ENCODE measurements around the gene SLC7A14. TPM values are rescaled to one million over a fixed set of nuclear protein-coding genes. Genes with fewer than 3 reads are reported as not detected.

SLC7A14 gene
- total RNA-seq, 1 donor = under 0.01 TPM

- H3K9me3 ChIP-seq (ENCODE audit: low read depth, low read length) = no peaks in the 10 kb centered on the region
- H3K4me1 ChIP-seq (ENCODE audit: insufficient read depth, low read length) = no peaks in the 10 kb centered on the region
- H3K27me3 ChIP-seq (ENCODE audit: insufficient read depth, low read length) = peaks cover 15% of the 10 kb centered on the region
- no peak overlapping the region for H3K4me3 ChIP-seq (ENCODE audit: low read length)
These were observed 119.9 kb downstream of the SLC7A14 start for GRCh38 chr3:170465955-170466354.

- no peak overlapping the region for H3K4me3 ChIP-seq (ENCODE audit: low read length)
- no peaks in the 10 kb centered on the region for H3K4me1 ChIP-seq (ENCODE audit: insufficient read depth, low read length)
- H3K9me3 ChIP-seq (ENCODE audit: low read depth, low read length) = no peaks in the 10 kb centered on the region
- H3K27me3 ChIP-seq (ENCODE audit: insufficient read depth, low read length) = peaks cover 7% of the 10 kb centered on the region
These were observed 122.9 kb downstream of the SLC7A14 start for GRCh38 chr3:170463011-170463410.

- Histone ChIP-seq H3K27me3 (ENCODE audit: insufficient read depth, low read length) (peaks cover 4% of the 10 kb centered on the region), H3K9me3 (ENCODE audit: low read depth, low read length) (no peaks in the 10 kb centered on the region), H3K4me3 (ENCODE audit: low read length) (no peak overlapping the region), H3K4me1 (ENCODE audit: insufficient read depth, low read length) (no peaks in the 10 kb centered on the region)
These were observed 127.6 kb downstream of the SLC7A14 start for GRCh38 chr3:170458285-170458684.

- Histone ChIP-seq H3K4me1 (ENCODE audit: insufficient read depth, low read length) (no peaks in the 10 kb centered on the region), H3K27me3 (ENCODE audit: insufficient read depth, low read length) (no peaks in the 10 kb centered on the region), H3K4me3 (ENCODE audit: low read length) (no peak overlapping the region), H3K9me3 (ENCODE audit: low read depth, low read length) (no peaks in the 10 kb centered on the region)
These were observed 131.4 kb downstream of the SLC7A14 start for GRCh38 chr3:170454509-170454908.

- Histone ChIP-seq H3K27me3 (ENCODE audit: insufficient read depth, low read length) (no peaks in the 10 kb centered on the region), H3K4me1 (ENCODE audit: insufficient read depth, low read length) (no peaks in the 10 kb centered on the region), H3K9me3 (ENCODE audit: low read depth, low read length) (no peaks in the 10 kb centered on the region), H3K4me3 (ENCODE audit: low read length) (no peak overlapping the region)
These were observed 135.8 kb downstream of the SLC7A14 start for GRCh38 chr3:170450039-170450438.

GRCh38 chr3:170448584-170448983 is 137.3 kb downstream of the SLC7A14 start:
- Histone ChIP-seq H3K4me1 (ENCODE audit: insufficient read depth, low read length) (no peaks in the 10 kb centered on the region), H3K27me3 (ENCODE audit: insufficient read depth, low read length) (no peaks in the 10 kb centered on the region), H3K4me3 (ENCODE audit: low read length) (no peak overlapping the region), H3K9me3 (ENCODE audit: low read depth, low read length) (no peaks in the 10 kb centered on the region)

- Histone ChIP-seq H3K27me3 (ENCODE audit: insufficient read depth, low read length) (no peaks in the 10 kb centered on the region), H3K4me3 (ENCODE audit: low read length) (no peak overlapping the region), H3K4me1 (ENCODE audit: insufficient read depth, low read length) (no peaks in the 10 kb centered on the region), H3K9me3 (ENCODE audit: low read depth, low read length) (no peaks in the 10 kb centered on the region)
These were observed 142.4 kb downstream of the SLC7A14 start for GRCh38 chr3:170443457-170443856.

GRCh38 chr3:170442947-170443346 is 142.9 kb downstream of the SLC7A14 start:
- H3K27me3 ChIP-seq (ENCODE audit: insufficient read depth, low read length) = no peaks in the 10 kb centered on the region
- no peak overlapping the region for H3K4me3 ChIP-seq (ENCODE audit: low read length)
- H3K9me3 ChIP-seq (ENCODE audit: low read depth, low read length) = no peaks in the 10 kb centered on the region
- no peaks in the 10 kb centered on the region for H3K4me1 ChIP-seq (ENCODE audit: insufficient read depth, low read length)

GRCh38 chr3:170441412-170441811 is 144.5 kb downstream of the SLC7A14 start:
- Histone ChIP-seq H3K9me3 (ENCODE audit: low read depth, low read length) (no peaks in the 10 kb centered on the region), H3K4me1 (ENCODE audit: insufficient read depth, low read length) (no peaks in the 10 kb centered on the region), H3K4me3 (ENCODE audit: low read length) (no peak overlapping the region), H3K27me3 (ENCODE audit: insufficient read depth, low read length) (no peaks in the 10 kb centered on the region)

- no peaks in the 10 kb centered on the region for H3K27me3 ChIP-seq (ENCODE audit: insufficient read depth, low read length)
These were observed 145.5 kb downstream of the SLC7A14 start for GRCh38 chr3:170440344-170440743.

GRCh38 chr3:170438836-170439235 is 147.0 kb downstream of the SLC7A14 start:
- Histone ChIP-seq H3K9me3 (ENCODE audit: low read depth, low read length) (no peaks in the 10 kb centered on the region), H3K4me1 (ENCODE audit: insufficient read depth, low read length) (no peaks in the 10 kb centered on the region), H3K4me3 (ENCODE audit: low read length) (no peak overlapping the region), H3K27me3 (ENCODE audit: insufficient read depth, low read length) (peaks cover 3% of the 10 kb centered on the region)

More at GRCh38 chr3:170440344-170440743, 145.5 kb downstream of the SLC7A14 start:
- Histone ChIP-seq H3K4me3 (ENCODE audit: low read length) (no peak overlapping the region), H3K4me1 (ENCODE audit: insufficient read depth, low read length) (no peaks in the 10 kb centered on the region), H3K9me3 (ENCODE audit: low read depth, low read length) (no peaks in the 10 kb centered on the region)

GRCh38 chr3:170437696-170438407 is 148.0 kb downstream of the SLC7A14 start:
- H3K9me3 ChIP-seq (ENCODE audit: low read depth, low read length) = no peaks in the 10 kb centered on the region
- no peaks in the 10 kb centered on the region for H3K4me1 ChIP-seq (ENCODE audit: insufficient read depth, low read length)
- H3K4me3 ChIP-seq (ENCODE audit: low read length) = no peak overlapping the region

GRCh38 chr3:170437176-170437575 is 148.7 kb downstream of the SLC7A14 start:
- Histone ChIP-seq H3K4me1 (ENCODE audit: insufficient read depth, low read length) (no peaks in the 10 kb centered on the region), H3K4me3 (ENCODE audit: low read length) (no peak overlapping the region), H3K27me3 (ENCODE audit: insufficient read depth, low read length) (peaks cover 3% of the 10 kb centered on the region), H3K9me3 (ENCODE audit: low read depth, low read length) (no peaks in the 10 kb centered on the region)

More at GRCh38 chr3:170437696-170438407, 148.0 kb downstream of the SLC7A14 start:
- peaks cover 3% of the 10 kb centered on the region for H3K27me3 ChIP-seq (ENCODE audit: insufficient read depth, low read length)

- H3K4me3 ChIP-seq (ENCODE audit: low read length) = no peak overlapping the region
- H3K27me3 ChIP-seq (ENCODE audit: insufficient read depth, low read length) = peaks cover 3% of the 10 kb centered on the region
- H3K4me1 ChIP-seq (ENCODE audit: insufficient read depth, low read length) = no peaks in the 10 kb centered on the region
- H3K9me3 ChIP-seq (ENCODE audit: low read depth, low read length) = no peaks in the 10 kb centered on the region
These were observed 149.2 kb downstream of the SLC7A14 start for GRCh38 chr3:170436697-170437096.

GRCh38 chr3:170432416-170432815 is 153.5 kb downstream of the SLC7A14 start:
- Histone ChIP-seq H3K27me3 (ENCODE audit: insufficient read depth, low read length) (peaks cover 6% of the 10 kb centered on the region), H3K9me3 (ENCODE audit: low read depth, low read length) (no peaks in the 10 kb centered on the region), H3K4me3 (ENCODE audit: low read length) (no peak overlapping the region), H3K4me1 (ENCODE audit: insufficient read depth, low read length) (no peaks in the 10 kb centered on the region)

- no peaks in the 10 kb centered on the region for H3K9me3 ChIP-seq (ENCODE audit: low read depth, low read length)
- no peaks in the 10 kb centered on the region for H3K4me1 ChIP-seq (ENCODE audit: insufficient read depth, low read length)
- no peak overlapping the region for H3K4me3 ChIP-seq (ENCODE audit: low read length)
- H3K27me3 ChIP-seq (ENCODE audit: insufficient read depth, low read length) = peaks cover 6% of the 10 kb centered on the region
These were observed 154.8 kb downstream of the SLC7A14 start for GRCh38 chr3:170431054-170431453.

All from mononuclear cell (primary cell).